8988T (cell line): ENCODE results near the gene TNFAIP8L3.

Experiments
- DNase-seq: peaks from one replicate; pipeline ENCODE4 v3.0.0; 2011

The TNFAIP8L3 gene

DNA sequence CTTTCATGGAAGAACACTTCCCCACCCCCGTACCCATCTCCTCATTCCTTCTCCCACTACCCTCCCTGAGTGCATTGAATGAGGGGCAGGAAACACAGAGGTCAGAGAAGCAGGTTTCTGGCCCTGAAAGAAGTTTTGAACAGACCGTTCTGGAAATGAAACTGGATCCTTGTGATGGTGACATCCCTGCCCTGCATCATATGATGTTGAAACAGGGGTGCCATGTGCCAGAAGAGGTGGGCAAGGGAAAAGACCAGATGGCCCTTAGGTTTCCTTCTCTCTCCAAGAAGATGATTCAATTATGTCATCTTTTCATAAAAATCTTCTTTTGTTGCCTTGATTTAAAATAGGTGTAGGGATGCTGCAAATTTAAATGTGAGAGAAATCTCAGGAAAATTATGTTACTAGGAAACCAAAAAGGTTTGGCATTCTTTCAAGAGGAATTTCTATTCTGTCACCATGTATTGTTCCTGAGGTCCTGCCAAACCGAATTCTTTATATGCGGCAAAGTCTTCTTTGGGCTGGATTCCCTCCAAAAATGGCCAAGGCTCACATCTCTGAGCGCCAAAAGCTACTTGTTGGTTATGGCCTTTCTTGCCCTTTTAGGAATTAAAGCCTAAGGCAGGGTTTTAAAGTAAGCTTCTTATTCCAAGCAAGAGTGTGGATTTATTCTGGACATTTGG is 19.9 kb upstream of the TNFAIP8L3 start:
- no peak for DNase-seq

DNA sequence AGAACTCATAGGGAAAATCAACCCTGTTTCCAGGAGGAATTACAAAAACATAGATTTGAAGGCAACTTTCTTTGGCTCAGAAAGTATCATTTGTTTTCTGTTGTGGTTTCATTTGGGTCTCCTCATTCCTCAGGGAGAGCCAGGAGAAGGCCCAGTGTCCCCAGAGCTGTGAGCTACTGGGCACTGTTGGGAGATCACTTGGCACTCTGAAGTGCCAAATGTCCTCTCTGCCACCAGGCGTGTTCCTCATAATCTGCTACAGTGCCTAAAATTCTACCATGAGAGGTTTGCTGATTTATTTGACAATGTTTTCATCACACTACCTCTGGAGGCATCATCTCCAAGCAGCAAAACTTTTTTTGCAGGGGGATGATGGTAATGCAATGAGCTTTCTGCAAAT is 17.4 kb upstream of the TNFAIP8L3 start:
- DNase-seq, result no peak

DNA sequence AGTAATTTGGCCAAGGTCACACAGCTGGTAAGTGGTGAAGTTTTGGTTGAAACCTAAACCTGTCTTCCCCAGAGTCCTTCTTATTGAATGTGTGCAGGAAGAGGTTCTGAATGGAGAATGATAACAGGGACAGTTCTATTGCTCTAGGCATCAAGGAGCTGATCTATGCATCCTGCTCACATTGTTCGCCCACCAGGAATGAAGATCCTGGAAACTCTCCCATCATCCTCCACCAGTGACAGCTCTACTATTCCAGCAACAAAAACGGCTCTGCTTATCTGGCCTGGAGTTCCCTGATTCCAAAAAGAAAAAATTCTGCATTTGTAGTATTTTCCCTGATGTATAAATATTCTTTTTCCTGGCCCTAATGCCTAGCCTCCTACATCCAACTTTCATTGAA is 16.4 kb upstream of the TNFAIP8L3 start:
- DNase-seq, result no peak

DNA sequence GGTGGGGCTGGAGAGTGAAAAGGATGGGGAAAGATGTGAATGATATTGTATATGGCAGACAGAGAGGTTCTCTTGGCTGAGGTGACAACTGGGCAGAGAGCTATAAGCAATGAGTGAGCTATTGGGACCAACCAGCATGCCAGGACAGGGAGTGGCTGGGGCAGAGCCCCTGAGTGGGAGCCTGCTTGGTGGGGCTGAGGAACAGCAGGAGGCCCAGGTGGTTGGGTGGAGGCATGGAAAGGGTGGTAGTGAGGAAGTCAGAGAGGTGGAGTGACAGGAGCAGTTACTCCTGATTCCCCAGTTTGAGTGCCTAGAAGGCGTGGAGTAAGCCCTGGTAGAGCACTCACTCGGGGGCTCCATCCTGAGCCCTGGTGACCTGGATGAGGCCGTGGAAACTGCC is 15.5 kb upstream of the TNFAIP8L3 start:
- DNase-seq, result no peak

DNA sequence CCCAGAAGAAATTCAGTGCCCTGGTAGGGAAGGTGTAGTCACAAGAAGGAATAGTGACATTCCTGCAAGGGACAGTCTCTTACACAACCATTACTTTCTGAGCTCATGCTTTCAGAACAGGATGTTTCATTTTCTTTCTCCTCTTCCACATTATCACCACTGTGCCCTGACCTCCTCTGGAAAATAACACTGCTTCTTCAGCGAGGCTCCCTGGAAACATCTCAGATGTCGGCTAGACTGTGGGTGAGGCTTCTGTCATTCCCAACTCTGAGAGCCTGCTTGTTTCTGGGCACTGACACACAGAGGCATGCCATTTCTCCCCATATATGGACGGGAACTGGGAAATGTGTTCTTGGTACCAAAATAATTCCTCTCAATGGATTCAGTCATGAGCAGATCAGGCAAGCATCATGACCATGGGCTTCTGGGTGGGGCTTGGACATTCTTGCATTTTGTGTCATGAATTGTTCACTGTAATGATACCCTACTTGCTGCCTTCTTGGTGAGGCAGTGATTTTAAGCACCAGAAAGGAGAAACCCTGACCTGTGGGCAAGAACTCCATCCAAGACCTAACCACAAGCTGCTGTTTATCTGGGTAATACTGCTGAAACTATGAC is 14.3 kb upstream of the TNFAIP8L3 start:
- DNase-seq, result no peak

DNA sequence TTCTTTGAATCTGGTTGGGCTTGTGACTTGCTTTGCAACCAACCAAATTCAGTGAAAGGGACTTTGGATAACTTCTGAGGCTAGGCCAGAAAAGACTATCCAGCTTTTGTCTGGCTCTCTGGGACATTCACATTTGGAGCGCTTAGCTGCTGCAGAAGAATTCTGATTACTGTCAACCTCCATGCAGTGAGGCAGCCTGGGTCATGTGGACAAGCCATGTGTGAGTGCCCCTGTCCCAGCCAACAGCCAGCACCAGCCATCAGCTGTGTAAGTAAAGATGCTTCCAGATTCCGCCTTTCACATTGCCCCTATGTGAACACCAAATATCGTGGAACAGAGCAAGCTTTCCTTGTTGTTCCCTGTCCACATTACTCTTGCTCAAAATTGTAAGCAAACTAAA is 12.9 kb upstream of the TNFAIP8L3 start:
- no peak for DNase-seq

DNA sequence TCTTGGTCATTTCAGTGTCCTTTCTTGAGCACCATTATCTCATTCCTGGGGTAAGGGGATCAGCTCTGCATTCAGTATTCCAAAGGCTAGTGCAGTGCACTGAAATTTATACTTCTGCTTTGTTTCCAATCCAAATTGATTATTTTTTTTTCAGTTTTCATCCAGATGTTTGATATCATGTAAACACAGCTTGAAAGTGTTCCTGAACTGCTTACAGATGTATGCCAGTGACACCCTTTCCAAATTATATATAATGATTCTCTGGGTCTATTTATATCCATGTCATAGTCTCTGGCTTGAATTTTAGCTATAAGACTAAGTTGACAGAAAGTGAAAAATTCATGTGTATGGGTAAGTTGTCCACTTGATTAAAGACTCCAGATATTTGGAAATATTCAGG is 11.8 kb upstream of the TNFAIP8L3 start:
- DNase-seq, result no peak

DNA sequence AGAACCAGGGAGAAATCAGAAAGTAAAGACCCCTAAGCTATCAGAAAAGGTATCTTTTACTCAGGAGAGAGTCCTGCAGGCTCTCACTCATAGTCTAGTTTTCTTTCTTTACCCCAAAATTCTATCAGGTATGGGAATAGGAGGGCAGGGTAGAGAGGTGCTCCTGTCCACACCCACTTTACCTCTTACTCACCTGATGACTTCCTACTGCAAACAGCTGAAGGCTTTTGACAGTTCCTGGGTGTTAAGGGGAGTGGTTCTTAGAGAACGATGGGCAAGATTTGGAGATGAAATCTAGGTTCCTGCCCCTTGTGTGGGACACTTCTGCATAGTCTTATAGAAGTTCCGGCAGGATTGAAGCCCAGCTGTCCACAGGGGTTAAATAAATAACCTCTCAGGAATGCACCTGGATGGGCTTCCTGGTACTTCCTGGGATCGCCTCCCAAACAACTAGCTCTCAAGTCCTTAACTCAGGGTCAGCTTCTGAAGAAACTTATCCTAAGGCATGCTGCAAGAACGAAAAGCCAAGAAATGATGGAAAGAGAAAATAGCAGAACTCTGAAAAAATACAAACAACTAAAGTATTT is 10.8 kb upstream of the TNFAIP8L3 start:
- DNase-seq, result no peak

DNA sequence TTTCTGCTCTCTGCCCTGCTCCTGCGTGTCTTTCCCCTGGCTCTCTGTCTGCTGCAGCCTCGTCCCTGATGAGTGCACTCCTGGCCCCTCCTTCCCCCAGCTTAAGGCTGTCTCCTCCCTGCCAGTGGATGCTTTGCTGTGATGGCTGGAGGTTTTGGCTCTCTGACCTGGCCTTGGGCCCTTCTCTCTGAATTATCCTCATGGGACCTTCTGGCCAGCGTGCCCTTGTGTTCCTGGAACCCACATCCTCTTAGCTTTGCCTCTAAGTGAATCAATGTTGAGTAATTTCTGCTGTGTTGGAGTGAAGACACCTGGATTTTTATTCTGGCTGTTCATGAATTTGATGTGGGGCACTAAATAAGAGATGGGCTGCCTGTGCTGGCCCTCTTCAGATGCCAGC is 9.8 kb upstream of the TNFAIP8L3 start:
- DNase-seq, result no peak

DNA sequence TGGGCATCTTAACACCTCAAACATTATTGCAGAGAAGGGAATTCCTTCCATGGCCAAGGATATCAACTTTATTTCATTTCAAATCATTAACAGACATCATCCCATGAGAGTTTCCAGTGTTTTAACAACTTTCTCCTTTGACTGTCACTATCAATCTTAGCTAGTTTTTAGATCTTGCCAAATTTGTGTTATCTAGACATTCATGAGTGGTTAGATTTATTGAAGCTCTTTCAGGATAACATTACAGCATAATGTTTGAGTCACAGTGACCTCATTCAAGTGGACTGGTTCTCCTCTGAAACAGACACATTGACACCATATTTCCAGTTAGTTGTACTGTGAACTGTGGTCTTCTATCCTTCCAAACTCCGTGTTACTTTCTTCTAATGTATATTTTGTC is 8.6 kb upstream of the TNFAIP8L3 start:
- no peak for DNase-seq

DNA sequence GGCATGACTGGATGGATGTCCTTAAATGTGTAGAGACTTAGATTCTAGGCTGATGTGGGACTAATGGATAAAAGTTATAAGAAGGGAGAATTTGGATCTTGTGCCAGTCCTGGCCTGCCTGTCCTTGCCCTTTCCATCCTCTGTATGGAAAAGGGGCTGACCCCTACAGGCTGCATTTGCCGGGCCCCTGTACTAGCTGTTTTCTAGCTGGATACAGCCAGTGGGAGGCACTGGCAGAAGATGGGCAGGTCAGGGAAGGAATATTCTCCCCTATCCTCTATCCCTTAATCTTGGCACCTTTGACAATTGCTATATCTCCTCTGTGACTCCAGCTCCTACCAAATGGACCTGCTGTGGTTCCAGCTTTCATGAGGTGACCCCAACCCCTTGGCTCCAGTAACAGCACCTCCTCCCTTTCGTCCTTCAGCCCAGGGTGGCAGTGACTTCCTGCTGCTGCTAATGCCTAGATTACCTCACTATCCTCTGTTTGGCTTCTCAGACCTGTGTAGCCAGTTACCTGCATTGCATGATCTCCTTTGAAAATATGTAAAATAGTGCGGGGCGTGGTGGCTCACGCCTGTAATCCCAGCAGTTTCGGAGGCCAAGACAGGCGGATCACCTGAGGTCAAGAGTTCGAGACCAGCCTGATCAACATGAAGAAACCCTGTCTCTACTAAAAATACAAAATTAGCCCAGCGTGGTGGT is 6.2 kb upstream of the TNFAIP8L3 start:
- DNase-seq, result no peak

DNA sequence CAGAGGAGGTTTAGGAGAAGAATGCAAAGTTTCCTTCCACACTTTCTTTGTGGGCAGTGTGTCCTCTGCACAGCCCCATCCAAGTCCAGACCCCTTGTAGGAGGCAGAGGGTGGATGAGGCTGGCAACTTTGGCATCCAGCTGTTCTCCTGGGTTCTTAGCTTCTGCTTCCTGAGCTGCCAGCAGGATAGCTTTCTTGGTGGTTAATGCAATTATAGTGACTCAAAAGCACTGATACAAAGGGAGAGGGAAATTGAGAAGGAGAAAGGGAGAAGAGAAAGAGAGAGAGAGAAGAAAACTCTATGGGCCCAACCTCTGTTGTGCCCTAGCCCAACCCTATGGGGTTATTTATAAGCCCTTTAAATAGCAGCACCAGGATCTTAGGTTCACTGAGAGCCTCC is 4.5 kb upstream of the TNFAIP8L3 start:
- DNase-seq, result no peak

DNA sequence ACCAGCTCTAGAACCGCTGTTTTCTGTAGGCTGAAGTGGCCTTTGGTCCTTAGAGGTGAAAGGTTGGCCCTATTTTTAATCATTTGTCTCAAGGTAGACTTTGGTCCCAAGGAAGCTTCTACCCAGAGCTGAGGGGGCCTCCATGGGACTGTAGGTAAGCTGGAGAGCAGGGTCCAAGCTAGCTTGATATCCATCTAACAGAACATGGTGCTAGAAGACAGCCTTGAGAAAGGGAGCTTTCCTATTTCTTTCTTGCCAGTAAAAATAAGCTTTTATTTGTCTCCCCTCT is 3.6 kb upstream of the TNFAIP8L3 start:
- no peak for DNase-seq

DNA sequence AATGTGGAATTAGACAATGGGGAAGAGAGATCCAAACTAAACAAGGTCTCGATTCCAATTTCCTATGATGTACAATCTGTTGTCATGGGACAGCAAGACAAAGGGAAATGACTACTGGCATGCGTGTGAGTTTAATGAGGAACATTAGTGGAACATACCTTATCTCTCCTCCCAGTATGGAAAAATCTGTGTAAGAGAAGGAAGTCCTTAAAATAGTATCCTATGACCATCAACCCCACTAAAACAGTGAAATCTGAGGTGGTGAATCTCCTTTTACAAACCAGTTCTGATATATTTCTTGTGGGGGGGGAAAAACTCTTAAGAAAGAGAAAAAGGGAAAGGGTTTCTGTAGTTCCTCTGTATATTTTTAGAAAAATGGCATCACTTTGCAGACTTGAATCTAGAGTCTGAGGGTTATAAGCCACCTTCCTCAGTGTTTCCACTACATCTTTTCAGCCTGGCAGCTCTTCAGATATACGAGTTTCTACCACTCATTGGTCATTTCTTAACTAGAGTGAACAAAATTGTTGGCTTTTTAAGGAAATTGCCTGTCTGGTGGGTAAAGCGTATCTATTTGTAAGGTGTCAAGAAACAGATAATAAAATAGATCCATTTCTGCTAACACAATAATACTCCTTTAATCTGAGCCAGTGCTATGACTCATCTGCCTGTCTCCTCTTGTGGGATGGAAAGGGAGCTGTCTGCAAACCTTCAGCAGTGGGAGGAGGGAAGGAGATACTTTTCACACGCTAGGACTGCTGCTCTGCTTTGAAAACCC is 3.0 kb upstream of the TNFAIP8L3 start:
- DNase-seq, result no peak

DNA sequence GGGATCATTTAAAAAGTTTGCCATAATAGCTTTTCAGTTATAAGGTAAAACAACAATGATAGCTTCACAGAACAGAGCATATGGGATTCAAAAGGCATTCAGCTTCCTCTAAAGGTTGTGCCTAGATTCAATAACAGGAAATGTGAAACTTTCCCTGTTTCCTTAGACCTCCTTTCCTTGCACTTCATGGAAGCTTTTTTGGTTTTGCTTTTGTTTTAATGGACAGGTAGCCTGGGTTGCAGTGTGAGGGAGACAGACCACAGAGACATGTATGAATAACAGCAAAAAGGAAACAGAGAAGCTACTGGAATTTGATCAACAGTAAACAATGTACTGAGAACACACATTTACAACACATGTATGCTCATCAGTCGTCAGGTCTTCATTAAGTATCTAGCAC is 2.3 kb upstream of the TNFAIP8L3 start:
- DNase-seq, result no peak

DNA sequence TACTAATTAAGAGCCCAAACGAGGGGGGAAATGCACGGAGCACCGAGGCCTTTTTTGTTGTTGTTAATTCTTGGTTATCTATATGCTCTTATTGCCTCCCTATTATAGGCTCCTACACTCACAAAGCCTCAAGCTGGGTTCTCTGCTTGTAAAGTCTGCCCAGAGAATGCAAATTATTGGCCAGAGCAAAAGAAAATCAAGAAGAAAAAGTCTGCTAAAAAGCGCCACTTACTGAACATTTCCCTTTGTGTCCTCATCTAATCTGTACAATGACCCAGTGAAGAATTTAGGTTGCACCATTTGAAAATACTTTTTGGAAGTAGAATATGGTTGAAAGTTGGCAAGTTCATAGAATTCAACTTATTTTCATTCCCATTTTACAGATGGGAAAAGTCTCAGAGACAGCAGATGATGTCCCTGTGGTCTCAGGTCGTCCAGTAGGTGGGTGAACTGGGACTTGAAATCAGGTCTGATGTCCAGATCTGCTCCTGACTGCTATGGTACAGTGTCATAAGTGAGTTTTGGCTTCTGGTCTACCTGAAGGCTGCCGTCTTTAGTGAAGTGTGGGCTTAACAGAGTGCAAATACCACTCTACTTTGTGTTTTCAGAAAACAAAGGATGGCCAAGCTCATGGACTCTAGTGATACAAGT is 1.1 kb upstream of the TNFAIP8L3 start:
- no peak for DNase-seq

DNA sequence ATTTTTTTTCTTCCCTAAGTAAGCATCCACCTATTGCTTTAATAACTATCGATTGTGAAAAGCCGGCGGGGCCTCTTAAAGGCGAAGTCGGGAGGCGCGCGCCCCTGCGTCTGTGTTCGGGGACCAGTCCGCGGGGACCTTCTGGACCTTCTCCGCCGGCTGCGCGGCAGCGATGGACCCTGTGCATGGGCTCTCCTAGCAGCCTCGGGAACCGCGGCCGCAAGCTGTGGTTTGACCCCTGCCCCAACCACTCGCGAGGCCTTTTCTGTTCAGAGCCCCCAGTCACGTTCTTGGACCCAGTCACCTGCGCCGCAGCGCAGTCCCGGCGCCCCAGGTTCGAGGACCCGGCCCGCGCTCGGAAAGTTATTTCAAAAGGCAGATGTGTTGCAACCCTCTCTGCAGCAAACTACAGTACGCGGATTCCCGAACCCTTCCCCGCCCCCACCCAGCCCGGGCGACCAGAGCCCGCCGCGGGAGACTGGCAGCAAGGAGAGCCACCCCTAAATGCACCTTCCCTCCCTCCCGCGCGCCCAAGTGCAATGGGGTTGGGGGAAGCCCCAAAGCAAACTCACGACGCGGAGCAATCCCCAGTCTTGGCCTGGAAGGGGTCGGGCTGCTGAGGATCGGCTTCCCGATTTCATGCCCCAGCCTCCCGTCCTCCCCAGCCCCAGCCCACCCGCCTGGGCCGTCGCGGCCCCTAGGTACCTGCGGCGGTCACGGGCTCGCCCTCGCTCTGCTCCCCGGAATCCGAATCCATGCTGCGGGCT is 684 bp downstream of the TNFAIP8L3 start:
- peak; percentile 39 for DNase-seq

DNA sequence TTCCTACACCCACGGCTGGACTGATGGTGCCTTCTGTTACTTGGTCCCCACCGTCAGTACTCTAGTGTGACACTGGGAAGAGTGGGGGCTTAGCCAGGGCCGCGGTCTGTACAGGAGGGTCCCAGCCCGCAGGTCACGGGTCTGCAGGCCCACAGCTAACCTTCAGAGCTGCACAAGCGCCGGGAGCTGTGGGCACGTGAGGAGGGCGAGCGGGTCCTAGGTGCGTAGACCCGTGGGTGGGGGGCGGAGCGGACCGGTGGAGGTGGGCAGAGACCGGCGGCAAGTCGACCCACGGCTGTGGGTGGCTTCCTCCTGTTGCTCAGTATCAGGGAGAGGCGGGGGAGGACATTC is 1.2 kb downstream of the TNFAIP8L3 start:
- DNase-seq, result no peak

DNA sequence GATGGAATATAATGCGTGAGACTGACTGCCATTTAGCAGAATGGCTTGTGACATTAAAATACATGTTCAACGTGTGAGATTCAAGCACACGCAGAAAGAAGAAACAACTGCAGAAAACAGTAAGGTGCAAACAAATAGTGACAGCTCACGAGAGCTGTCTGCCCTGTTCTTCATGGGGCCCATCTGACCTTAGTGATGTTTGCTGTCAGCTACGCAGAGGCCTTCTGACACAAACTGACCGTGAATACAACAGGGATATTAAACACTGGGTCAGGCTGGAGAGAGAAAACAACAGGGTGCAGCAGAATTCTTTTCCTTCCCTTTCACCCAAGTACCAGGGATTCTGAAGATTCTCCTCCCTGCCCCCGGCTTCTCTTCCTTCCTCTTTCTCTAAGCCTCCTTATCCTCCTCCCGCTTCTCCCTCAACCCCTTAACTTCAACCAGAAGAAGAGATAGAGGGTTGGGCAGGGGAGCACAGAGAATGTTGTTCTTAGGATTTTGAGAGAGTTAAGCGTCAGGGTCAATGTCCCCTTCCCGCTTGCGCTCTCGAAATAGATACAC is 2.1 kb downstream of the TNFAIP8L3 start:
- no peak for DNase-seq

DNA sequence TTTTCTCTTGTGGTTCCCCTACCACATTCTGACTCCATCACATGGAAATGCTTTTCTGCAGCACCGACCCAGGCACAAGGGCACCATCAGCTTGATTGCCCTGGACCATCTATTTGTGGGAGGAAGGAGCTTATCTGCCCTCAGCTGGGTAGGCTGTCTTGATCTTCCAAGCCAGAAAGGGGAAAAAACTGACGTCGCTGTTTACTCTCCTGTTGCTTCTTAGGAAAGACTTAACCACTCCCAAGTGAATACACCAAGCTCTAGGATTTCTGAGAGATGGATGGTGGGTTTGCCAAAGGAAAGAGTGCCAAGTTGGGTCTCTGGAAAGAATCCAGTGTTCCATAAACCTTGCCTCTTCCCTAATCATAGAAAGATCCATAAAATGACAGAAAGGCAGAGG is 4.0 kb downstream of the TNFAIP8L3 start:
- no peak for DNase-seq

DNA sequence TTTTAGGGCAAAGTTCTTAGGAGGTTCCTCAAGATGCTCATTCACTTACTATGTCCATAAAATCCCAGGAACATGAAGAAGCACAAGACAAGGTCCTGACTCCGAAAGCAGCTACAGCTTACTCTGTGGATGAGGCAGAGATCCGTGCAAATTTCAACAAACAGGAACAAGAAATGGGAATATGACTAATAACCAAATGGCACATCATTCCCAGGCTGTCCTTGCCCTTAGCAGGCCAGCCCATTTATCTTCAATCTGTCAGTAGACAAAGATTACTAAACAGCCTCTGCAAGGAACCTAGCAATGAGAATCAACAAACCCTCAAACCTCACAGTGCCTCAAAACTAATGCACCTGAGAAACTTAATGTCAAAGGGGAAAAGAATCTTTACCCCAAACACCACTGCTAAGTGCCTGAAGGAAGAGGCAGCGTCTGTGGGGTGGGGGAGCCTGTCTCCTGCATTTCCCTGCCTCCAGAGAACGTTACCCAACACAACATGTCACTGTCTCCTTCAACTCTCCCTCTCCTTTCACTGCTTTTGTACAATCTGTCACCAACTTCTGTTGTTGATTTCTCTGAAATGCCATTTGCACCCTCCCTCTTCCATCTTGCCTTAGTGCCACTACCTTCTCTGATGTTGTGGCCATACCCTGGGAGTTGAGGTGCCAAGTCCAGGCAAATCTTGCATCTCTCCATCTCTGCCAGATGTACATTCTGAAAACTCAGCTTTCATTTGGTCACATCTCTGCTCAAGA is 4.8 kb downstream of the TNFAIP8L3 start:
- no peak for DNase-seq
